Liver (tissue), 9 donors: ENCODE measurements around the gene DCAKD. TPM values are rescaled to one million over a fixed set of nuclear protein-coding genes. Genes with fewer than 3 reads are reported as not detected.

Experiments used
- DNase-seq: peaks from one replicate; pipeline ENCODE4 v3.0.0-alpha.2; 2017; ENCODE audit warnings: low spot score
- H3K27ac ChIP-seq, 2 donors: one replicate each; pipeline ENCODE4 v1.7.0; 2013; ENCODE audit warnings: inconsistent platforms in 2 of 2, low read length in 2 of 2, control low read depth in 1 of 2, low read depth in 1 of 2, mild to moderate bottlenecking in 1 of 2
- H3K27me3 ChIP-seq, 4 donors: one replicate each; pipeline versions ENCODE4 v1.6.1 to v1.7.0; 2013; ENCODE audit warnings: low read length in 3 of 4, inconsistent platforms in 1 of 4, mild to moderate bottlenecking in 1 of 4, moderate library complexity in 1 of 4; ENCODE audit not compliant: control insufficient read depth in 4 of 4, insufficient read depth in 4 of 4
- H3K36me3 ChIP-seq, 4 donors: one replicate each; pipeline versions ENCODE4 v1.6.1 to v1.7.0; 2013; ENCODE audit warnings: low read length in 3 of 4, mild to moderate bottlenecking in 3 of 4, low read depth in 1 of 4, moderate library complexity in 1 of 4; ENCODE audit not compliant: control insufficient read depth in 4 of 4, insufficient read depth in 3 of 4
- H3K4me1 ChIP-seq, 4 donors: one replicate each; pipeline versions ENCODE4 v1.6.1 to v1.7.0; 2013; ENCODE audit warnings: low read length in 3 of 4, mild to moderate bottlenecking in 3 of 4, moderate library complexity in 1 of 4; ENCODE audit not compliant: control insufficient read depth in 4 of 4, insufficient read depth in 4 of 4
- H3K4me3 ChIP-seq, 3 donors: one replicate each; pipeline versions ENCODE4 v1.6.1 to v1.7.0; 2013; ENCODE audit warnings: low read length in 3 of 3, control low read depth in 1 of 3, low read depth in 1 of 3, mild to moderate bottlenecking in 1 of 3
- H3K9ac ChIP-seq, 2 donors: one replicate each; pipeline ENCODE4 v1.7.0; 2013; ENCODE audit warnings: low read length in 2 of 2, mild to moderate bottlenecking in 2 of 2, moderate library complexity in 2 of 2, control low read depth in 1 of 2, low read depth in 1 of 2
- H3K9me3 ChIP-seq, 4 donors: one replicate each; pipeline versions ENCODE4 v1.6.1 to v1.7.0; 2013; ENCODE audit warnings: low read length in 3 of 4; ENCODE audit not compliant: control insufficient read depth in 4 of 4
- EGR1 ChIP-seq, 2 donors: IDR thresholded peaks; 2 replicates each; pipeline ENCODE4 v1.6.1; 2016 to 2018; ENCODE audit warnings: antibody characterized with exemption in 2 of 2, low read depth in 2 of 2
- FOXA1 ChIP-seq: IDR thresholded peaks from 2 replicates; pipeline ENCODE4 v1.6.1; 2016; ENCODE audit warnings: antibody characterized with exemption
- FOXA2 ChIP-seq: IDR thresholded peaks from 2 replicates; pipeline ENCODE4 v1.6.1; 2016; ENCODE audit warnings: antibody characterized with exemption
- GABPA ChIP-seq, 2 donors: IDR thresholded peaks in 1 of 2; conservative IDR thresholded peaks in 1 of 2; 2 replicates each; pipeline ENCODE4 v1.6.1; 2016; ENCODE audit warnings: antibody characterized with exemption in 2 of 2, mild to moderate bottlenecking in 1 of 2, moderate library complexity in 1 of 2
- HNF4A ChIP-seq, 2 donors: conservative IDR thresholded peaks; 2 replicates each; pipeline ENCODE4 v1.6.1; 2016; ENCODE audit warnings: antibody characterized with exemption in 2 of 2, mild to moderate bottlenecking in 2 of 2
- HNF4G ChIP-seq: IDR thresholded peaks from 2 replicates; pipeline ENCODE4 v1.6.1; 2016; ENCODE audit warnings: antibody characterized with exemption
- JUND ChIP-seq, 2 donors: IDR thresholded peaks; 2 replicates each; pipeline ENCODE4 v1.6.1; 2016; ENCODE audit warnings: antibody characterized with exemption in 2 of 2
- NR2F2 ChIP-seq: IDR thresholded peaks from 2 replicates; pipeline ENCODE4 v1.6.1; 2016; ENCODE audit warnings: antibody characterized with exemption
- RAD21 ChIP-seq, 2 donors: IDR thresholded peaks; 2 replicates each; pipeline ENCODE4 v1.6.1; 2016; ENCODE audit warnings: antibody characterized with exemption in 2 of 2, mild to moderate bottlenecking in 2 of 2
- RXRA ChIP-seq, 2 donors: IDR thresholded peaks; 2 replicates each; pipeline ENCODE4 v1.6.1; 2017 to 2018; ENCODE audit warnings: antibody characterized with exemption in 2 of 2, mild to moderate bottlenecking in 1 of 2
- SP1 ChIP-seq: IDR thresholded peaks from 2 replicates; pipeline ENCODE4 v1.6.1; 2018; ENCODE audit warnings: antibody characterized with exemption, mild to moderate bottlenecking
- TAF1 ChIP-seq: conservative IDR thresholded peaks from 2 replicates; pipeline ENCODE4 v1.6.1; 2016; ENCODE audit warnings: antibody characterized with exemption, mild to moderate bottlenecking
- YY1 ChIP-seq: IDR thresholded peaks from 2 replicates; pipeline ENCODE4 v1.6.1; 2016; ENCODE audit warnings: antibody characterized with exemption, mild to moderate bottlenecking
- WGBS: extraction: QIAGEN DNeasy Blood & Tissue Kit; methylation state at CpG from one replicate; pipeline ENCODE4 v1.1.7; 2013; 5-methylcytosine and 5-hydroxymethylcytosine counted together
- polyA plus RNA-seq, 2 donors: library from polyadenylated mRNA; stranded (reverse) in 1 of 2; unstranded in 1 of 2; fragments of 200-250 nt in 1 of 2; fragments of >200 nt in 1 of 2; fragmentation: Nextera tagmentation in 1 of 2; extraction: Ambion mirVana in 1 of 2; gene quantifications; one replicate each; pipeline versions ENCODE4 v1.2.1 to v1.2.3, GENCODE V29; 2013 to 2015
- total RNA-seq, 2 donors: library from RNA; depleted of rRNA; stranded (reverse); fragments of >200 nt; gene quantifications; one replicate each; pipeline ENCODE4 v1.2.3, GENCODE V29; 2014
- TF ChIP-seq, protein P1 (sequence below): IDR thresholded peaks from 2 replicates; pipeline ENCODE4 v1.6.1; 2016; ENCODE audit warnings: antibody characterized with exemption, mild to moderate bottlenecking
- TF ChIP-seq, protein P2 (sequence below): IDR thresholded peaks from 2 replicates; pipeline ENCODE4 v1.6.1; 2016; ENCODE audit warnings: antibody characterized with exemption
- TF ChIP-seq, protein P3 (sequence below): fragments of 150-350 bp; IDR thresholded peaks from 2 replicates; pipeline ENCODE4 v1.5.1; 2017; ENCODE audit warnings: improper control_type of control experiment, low read depth, low read length; ENCODE audit not compliant: missing input control
- TF ChIP-seq, protein P4 (sequence below): IDR thresholded peaks from 2 replicates; pipeline ENCODE4 v1.6.1; 2016; ENCODE audit warnings: antibody characterized with exemption
- TF ChIP-seq, protein P5 (sequence below): IDR thresholded peaks from 2 replicates; pipeline ENCODE4 v1.6.1; 2016; ENCODE audit warnings: antibody characterized with exemption
- donor health status: healthy.
- donor health status: healthy.
- donor health status: healthy.
- donor health status: healthy.
- donor health status: healthy.

Gene DCAKD
- total and polyA plus RNA-seq, 4 donors, result 9.7 to 22.9 (median 14.6) TPM

DNA sequence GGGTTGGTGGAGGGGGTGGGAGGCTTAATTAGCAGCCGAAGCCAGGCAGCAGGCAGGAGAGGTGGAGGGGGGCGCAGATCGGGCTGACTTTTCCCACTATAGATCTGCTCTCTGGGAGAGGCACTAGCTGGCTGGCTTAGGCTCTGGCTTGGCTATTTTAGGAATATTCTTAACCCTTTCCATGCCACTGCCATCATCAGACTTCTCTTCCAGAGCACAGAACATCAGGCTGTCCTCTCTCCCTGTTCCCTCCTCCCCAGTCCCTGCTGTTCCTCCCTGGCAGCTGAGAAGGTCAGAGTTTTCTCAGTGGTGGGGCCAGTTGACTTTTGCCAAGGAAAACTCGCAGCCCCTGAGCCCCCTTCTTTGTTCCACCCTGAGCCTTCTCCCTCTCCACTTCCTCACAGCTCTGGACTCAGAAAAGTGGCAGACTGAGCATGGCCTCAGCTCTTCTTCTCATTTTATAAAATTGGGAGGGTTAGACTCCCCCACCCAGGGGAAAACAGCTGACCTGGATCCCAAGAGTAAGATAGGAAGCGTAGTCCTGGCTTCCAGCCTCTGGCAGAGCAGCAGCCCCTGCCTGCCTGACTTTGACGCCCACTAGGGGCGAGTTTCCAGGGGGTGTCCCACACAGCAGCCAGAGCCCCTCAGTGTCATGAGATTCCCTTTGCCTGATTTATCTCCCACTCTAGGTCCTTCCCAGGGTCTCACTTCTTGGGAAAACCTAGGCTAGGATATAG, 73.5 kb downstream of the DCAKD start:
- peaks cover 7 to 19% (median 13%) of the 10 kb centered on the region in 4 donors for H3K4me1 ChIP-seq
- no peaks in the 10 kb centered on the region for H3K27me3 ChIP-seq
- H3K4me3 ChIP-seq, result no peak overlapping the region
- no peak overlapping the region for H3K9ac ChIP-seq
- WGBS, result 78% methylated on average over 7 of the region's 7 CpGs
- H3K9me3 ChIP-seq, result no peaks in the 10 kb centered on the region
- TF ChIP-seq, protein P1, sequence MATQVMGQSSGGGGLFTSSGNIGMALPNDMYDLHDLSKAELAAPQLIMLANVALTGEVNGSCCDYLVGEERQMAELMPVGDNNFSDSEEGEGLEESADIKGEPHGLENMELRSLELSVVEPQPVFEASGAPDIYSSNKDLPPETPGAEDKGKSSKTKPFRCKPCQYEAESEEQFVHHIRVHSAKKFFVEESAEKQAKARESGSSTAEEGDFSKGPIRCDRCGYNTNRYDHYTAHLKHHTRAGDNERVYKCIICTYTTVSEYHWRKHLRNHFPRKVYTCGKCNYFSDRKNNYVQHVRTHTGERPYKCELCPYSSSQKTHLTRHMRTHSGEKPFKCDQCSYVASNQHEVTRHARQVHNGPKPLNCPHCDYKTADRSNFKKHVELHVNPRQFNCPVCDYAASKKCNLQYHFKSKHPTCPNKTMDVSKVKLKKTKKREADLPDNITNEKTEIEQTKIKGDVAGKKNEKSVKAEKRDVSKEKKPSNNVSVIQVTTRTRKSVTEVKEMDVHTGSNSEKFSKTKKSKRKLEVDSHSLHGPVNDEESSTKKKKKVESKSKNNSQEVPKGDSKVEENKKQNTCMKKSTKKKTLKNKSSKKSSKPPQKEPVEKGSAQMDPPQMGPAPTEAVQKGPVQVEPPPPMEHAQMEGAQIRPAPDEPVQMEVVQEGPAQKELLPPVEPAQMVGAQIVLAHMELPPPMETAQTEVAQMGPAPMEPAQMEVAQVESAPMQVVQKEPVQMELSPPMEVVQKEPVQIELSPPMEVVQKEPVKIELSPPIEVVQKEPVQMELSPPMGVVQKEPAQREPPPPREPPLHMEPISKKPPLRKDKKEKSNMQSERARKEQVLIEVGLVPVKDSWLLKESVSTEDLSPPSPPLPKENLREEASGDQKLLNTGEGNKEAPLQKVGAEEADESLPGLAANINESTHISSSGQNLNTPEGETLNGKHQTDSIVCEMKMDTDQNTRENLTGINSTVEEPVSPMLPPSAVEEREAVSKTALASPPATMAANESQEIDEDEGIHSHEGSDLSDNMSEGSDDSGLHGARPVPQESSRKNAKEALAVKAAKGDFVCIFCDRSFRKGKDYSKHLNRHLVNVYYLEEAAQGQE, result no peak
- TF ChIP-seq NR2F2, result no peak
- TF ChIP-seq, protein P2, sequence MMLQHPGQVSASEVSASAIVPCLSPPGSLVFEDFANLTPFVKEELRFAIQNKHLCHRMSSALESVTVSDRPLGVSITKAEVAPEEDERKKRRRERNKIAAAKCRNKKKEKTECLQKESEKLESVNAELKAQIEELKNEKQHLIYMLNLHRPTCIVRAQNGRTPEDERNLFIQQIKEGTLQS, result no peak
- TF ChIP-seq, protein P3, sequence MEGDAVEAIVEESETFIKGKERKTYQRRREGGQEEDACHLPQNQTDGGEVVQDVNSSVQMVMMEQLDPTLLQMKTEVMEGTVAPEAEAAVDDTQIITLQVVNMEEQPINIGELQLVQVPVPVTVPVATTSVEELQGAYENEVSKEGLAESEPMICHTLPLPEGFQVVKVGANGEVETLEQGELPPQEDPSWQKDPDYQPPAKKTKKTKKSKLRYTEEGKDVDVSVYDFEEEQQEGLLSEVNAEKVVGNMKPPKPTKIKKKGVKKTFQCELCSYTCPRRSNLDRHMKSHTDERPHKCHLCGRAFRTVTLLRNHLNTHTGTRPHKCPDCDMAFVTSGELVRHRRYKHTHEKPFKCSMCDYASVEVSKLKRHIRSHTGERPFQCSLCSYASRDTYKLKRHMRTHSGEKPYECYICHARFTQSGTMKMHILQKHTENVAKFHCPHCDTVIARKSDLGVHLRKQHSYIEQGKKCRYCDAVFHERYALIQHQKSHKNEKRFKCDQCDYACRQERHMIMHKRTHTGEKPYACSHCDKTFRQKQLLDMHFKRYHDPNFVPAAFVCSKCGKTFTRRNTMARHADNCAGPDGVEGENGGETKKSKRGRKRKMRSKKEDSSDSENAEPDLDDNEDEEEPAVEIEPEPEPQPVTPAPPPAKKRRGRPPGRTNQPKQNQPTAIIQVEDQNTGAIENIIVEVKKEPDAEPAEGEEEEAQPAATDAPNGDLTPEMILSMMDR, result no peak
- TF ChIP-seq SP1, result no peak
- TF ChIP-seq, protein P4, sequence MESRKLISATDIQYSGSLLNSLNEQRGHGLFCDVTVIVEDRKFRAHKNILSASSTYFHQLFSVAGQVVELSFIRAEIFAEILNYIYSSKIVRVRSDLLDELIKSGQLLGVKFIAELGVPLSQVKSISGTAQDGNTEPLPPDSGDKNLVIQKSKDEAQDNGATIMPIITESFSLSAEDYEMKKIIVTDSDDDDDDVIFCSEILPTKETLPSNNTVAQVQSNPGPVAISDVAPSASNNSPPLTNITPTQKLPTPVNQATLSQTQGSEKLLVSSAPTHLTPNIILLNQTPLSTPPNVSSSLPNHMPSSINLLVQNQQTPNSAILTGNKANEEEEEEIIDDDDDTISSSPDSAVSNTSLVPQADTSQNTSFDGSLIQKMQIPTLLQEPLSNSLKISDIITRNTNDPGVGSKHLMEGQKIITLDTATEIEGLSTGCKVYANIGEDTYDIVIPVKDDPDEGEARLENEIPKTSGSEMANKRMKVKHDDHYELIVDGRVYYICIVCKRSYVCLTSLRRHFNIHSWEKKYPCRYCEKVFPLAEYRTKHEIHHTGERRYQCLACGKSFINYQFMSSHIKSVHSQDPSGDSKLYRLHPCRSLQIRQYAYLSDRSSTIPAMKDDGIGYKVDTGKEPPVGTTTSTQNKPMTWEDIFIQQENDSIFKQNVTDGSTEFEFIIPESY, result no peak
- no peak for TF ChIP-seq FOXA2
- TF ChIP-seq RAD21 (IDR thresholded peaks at IDR 0.05), result no peak
- TF ChIP-seq YY1, result no peak
- no peak for TF ChIP-seq TAF1
- TF ChIP-seq HNF4G, result no peak
- TF ChIP-seq FOXA1, result no peak
- TF ChIP-seq JUND (IDR thresholded peaks at IDR 0.05), result no peak
- TF ChIP-seq RXRA (IDR thresholded peaks at IDR 0.05), result no peak
- TF ChIP-seq HNF4A (conservative IDR thresholded peaks at IDR 0.05), result no peak
- TF ChIP-seq EGR1 (IDR thresholded peaks at IDR 0.05; ENCODE audit: low read depth in 2 of 2), result no peak
- no peak for TF ChIP-seq GABPA (IDR thresholded peaks at IDR 0.05 in 1 of 2, conservative IDR thresholded peaks at IDR 0.05 in 1 of 2)
- TF ChIP-seq, protein P5, sequence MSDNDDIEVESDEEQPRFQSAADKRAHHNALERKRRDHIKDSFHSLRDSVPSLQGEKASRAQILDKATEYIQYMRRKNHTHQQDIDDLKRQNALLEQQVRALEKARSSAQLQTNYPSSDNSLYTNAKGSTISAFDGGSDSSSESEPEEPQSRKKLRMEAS, result no peak
- no peaks in the 10 kb centered on the region for H3K36me3 ChIP-seq
- no peak overlapping the region for H3K27ac ChIP-seq
- DNase-seq, result no peak
